GM21381 (cell line): ENCODE data around the gene PATJ.

Experiments used
- ATAC-seq: cut with Tn5 transposase; IDR thresholded peaks from one replicate; pipeline ENCODE4 v1.9.1; 2021; ENCODE audit warnings: mild to moderate bottlenecking, moderate library complexity; ENCODE audit not compliant: unreplicated experiment

The PATJ gene

DNA sequence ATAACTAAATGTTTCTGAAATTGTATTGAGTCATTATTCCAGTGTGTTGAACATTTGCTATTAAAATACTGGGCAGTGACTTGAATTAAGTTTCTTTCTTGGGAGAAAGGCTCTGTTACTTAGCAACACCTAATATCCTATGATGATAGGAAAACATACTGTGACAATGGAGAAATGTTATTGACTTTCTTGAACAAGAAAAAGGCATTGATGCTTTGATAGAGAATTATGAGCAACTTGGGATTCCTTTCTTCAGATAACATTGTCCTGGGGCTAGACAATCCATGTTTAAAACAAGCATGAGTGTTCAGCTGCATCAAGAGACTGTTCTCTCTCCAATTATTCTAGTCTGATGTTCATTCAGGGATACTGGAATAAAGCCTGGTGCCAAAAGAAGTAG, 236.5 kb downstream of the PATJ start:
- ATAC-seq, result no peak

DNA sequence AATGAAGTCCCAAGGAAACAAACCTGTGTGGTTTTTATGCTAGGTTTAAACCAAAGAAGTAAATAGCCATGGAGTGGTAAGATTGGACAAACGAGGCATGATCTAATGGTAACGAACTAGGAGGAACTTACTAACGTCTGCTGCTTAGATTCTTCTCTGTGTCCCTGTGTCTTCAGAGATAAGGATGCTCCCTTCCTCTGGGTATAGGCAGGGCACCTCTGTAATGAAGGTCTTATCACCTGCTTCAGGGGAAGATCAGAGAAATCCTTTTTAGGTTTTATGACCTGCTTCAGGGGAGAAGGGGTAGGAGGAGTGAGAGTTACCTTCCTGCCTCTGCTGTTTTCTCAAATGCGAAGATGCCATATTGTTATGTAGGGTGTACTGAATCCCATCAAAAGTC, 237.4 kb downstream of the PATJ start:
- no peak for ATAC-seq

- no peak for ATAC-seq
Measured at GRCh38 chr1:61980561-61980960, 238.3 kb downstream of the PATJ start.

DNA sequence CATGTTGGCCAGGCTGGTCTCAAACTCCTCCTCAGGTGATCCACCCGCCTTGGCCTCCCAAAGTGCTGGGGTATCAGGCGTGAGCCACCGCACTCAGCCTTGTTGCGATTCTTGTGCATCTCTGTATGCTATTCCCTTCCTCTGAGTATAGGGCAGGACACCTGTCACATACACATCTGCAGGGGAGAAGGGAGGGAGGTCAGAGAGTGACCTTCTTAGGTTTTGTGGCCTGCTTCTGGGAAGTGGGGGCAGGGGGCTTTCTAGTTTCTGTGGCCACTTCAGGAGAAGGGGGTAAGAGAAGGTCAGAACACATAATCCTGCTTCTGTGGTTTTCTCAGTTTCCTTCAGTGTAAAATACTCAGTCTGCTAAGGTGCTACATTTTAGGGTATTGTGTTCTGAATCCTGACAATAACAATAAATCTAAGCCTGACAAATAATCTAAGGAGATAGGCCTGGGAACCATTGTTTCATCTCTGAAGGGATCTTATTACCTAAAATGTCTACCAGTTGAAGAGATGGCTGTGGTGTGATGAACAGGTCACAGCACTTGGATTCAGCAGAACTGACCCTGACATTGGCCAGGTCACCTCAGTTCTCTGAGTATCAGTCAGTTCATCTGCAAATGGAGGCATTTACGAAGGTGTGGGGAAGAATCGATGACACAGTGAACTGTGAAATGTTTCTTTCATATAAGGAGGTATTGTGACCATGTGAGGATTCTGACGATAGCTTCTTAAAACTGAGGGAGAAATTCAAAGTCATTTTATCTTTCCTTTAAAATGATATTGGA, 239.8 kb downstream of the PATJ start:
- ATAC-seq, result peak; percentile 66

GRCh38 chr1:61983236-61983635, 241.0 kb downstream of the PATJ start:
- ATAC-seq, result no peak

- no peak for ATAC-seq
Measured at GRCh38 chr1:61992257-61992656, 250.0 kb downstream of the PATJ start.

- ATAC-seq, result no peak
Measured at GRCh38 chr1:61993331-61993961, 251.2 kb downstream of the PATJ start.

DNA sequence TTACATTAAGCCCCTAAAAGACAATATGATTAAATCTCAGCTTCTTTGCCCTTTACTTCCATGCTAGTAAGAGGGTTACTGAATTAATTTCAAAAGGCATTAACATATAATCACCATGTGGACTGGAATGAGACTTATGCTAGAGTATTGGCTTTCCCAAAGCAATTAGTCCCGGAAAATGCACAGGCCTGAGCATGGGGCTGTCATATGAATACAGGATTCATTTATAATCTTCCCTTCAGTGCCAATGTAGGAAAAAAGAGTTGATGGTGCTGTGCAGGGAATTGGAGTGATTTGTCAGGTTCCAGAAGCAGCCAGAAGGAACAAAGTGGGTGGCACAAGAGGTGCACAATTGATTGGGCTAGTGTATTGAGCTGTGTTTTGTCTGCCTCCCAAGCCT, 253.4 kb downstream of the PATJ start:
- ATAC-seq, result no peak

DNA sequence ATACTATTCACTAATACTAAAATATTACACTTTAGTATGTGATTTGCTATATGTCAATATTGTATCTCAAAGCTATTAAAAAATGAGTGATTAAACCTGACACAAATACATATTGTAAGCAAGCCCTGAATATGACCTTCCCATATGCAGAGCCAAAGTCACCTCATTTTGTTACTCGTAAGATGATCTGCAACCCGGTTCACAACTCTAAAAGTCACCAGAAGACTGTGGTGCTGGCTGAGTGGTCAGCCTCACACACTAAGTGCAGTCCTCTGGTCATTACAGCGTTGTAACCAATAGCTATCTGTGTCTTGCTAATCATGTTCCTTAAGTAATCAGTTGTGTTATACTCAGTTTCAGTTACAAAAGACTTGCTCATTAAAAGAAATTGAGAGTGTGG, 254.8 kb downstream of the PATJ start:
- ATAC-seq, result no peak

- ATAC-seq, result no peak
Measured at GRCh38 chr1:62003777-62004176, 261.5 kb downstream of the PATJ start.

DNA sequence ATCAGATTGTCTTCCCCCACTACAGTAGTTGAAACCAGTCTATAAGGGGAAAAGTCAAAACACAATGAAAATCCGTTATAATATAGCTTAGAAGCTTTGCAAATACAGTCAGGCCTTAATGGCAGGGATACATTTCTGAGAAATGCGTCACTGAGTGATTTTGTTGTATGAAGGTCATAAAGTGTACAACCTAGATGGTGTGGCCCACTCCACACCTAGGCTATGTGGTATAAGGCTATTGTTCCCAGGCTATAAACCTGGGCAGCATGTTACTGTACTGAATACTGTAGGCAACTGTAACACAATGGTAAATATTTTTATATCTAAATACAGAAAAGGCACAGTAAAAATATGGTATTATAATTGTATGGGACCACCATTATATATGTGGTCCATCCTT, 264.4 kb downstream of the PATJ start:
- no peak for ATAC-seq

GRCh38 chr1:62011006-62011405, 268.7 kb downstream of the PATJ start:
- no peak for ATAC-seq

DNA sequence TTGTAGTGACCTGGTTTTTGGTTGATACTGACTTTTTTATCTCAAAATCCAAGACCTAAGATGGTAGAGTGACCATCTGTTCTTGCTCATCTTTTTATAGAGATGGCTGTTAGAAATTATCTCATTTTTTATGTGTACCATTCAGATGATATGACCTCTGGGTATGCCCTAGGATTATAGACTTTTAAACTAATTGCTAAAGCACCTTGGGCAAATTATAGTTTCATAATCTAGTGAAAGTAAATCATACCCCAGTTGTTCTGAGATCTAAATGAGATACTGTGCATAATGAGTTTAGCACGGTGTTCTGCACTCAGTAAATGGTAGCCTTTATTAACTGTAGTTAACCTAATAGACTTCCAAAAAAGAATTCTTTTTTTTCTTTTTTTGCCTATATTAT, 269.8 kb downstream of the PATJ start:
- no peak for ATAC-seq

- ATAC-seq, result no peak
Measured at GRCh38 chr1:62012836-62013235, 270.6 kb downstream of the PATJ start.

DNA sequence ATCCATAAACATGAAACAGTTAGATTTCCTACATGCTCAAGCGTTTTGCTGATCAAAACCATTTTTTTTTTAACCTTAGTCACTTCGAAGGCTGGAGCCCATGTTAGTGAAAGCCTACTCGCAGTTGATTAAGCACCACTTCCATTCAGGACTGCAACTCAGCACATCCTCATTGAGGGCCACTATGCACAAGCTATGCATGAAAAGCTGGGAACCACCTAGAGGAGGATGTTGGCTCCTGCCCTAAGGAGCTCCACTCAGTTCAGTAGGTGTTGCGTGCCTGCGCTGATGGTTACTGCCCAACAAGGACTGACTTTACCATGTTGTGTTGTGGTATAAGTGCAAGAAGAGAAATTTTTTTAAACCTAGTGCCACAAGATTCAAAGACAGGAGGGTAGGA, 271.0 kb downstream of the PATJ start:
- ATAC-seq, result no peak

GRCh38 chr1:62022382-62022983, 280.2 kb downstream of the PATJ start:
- no peak for ATAC-seq

GRCh38 chr1:62024690-62025089, 282.4 kb downstream of the PATJ start:
- ATAC-seq, result no peak

- no peak for ATAC-seq
Measured at GRCh38 chr1:62025154-62025553, 282.9 kb downstream of the PATJ start.

- no peak for ATAC-seq
Measured at GRCh38 chr1:62025892-62026291, 283.6 kb downstream of the PATJ start.

DNA sequence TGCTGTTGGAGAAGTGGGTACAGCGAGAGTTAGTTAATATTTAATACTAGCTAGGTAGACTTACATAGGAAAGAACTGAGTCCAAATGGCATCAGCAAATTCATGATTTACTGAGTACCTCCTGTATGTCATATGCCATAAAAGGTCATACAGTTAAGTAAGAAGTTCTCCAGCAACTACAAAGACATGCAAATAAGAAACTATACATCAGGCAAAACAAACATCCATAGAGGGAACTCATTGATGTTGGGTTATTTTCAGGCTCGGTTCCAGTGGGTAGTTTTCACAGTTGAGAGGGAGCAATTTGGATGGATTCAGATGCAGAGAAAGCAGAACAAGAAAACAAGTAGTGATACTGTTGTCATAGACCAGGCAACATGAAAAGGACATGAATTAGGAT, 287.4 kb downstream of the PATJ start:
- ATAC-seq, result no peak

DNA sequence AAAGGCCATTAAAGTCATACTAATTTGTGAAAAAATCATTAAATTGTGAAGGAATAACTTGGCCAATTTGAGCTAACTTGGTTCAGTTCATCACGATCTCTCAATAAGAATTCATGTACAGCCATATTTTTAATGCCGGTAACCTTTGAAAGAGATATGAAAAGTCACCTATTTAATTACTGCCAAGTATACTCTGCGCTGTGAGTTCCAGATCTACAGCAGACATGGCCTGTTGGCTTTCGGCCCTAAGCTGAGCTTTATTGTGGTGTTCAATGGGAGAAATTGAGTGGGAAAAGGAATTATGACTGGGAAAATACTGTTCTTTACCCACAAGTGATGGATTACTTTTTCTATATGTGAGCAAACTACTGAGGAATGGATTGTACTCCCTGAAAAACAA, 292.5 kb downstream of the PATJ start:
- no peak for ATAC-seq

- ATAC-seq, result no peak
Measured at GRCh38 chr1:62037274-62037673, 295.0 kb downstream of the PATJ start.
